Mucosa of descending colon (tissue), 3 donors: ENCODE measurements around the gene TBC1D12. TPM values are rescaled to one million over a fixed set of nuclear protein-coding genes. Genes with fewer than 3 reads are reported as not detected.

ENCODE experiments used
- ATAC-seq: fragments of 200-7000 bp; cut with Tn5 transposase; one replicate; pipeline ENCODE4 v1.9.1; 2020; ENCODE audit warnings: mild to moderate bottlenecking, moderate library complexity
- DNase-seq, 3 donors: peaks; one replicate each; pipeline ENCODE4 v3.0.0-alpha.2; 2020
- H3K36me3 ChIP-seq: fragments of 200-600 bp; one replicate; pipeline ENCODE4 v1.8.0; 2021; ENCODE audit warnings: low read depth, mild to moderate bottlenecking
- H3K4me1 ChIP-seq: fragments of 200-600 bp; one replicate; pipeline ENCODE4 v1.8.0; 2021; ENCODE audit warnings: low read depth, mild to moderate bottlenecking
- H3K4me3 ChIP-seq: fragments of 200-600 bp; one replicate; pipeline ENCODE4 v1.8.0; 2021; ENCODE audit warnings: mild to moderate bottlenecking
- H3K9me3 ChIP-seq: fragments of 200-600 bp; one replicate; pipeline ENCODE4 v1.8.0; 2021; ENCODE audit warnings: mild to moderate bottlenecking
- intact Hi-C, 2 donors: fragments of 100-400 bp; cut with DNase I in 1 of 2; cut with micrococcal nuclease in 1 of 2; formaldehyde crosslinking; loops; one replicate each; pipeline versions ENCODE4 v1.11.0 to v1.11.1; 2022; cut with DNase I, micrococcal nuclease
- total RNA-seq, 3 donors: library from RNA; stranded (reverse); fragmentation: NEBNext Ultra II Directional in 2 of 3; extraction: Animal tissue kit (Norgen Biotek cat#: 25700) in 2 of 3; gene quantifications; one replicate each; pipeline versions ENCODE4 v1.2.1 to v1.2.4, GENCODE V29; 2021 to 2023
- TF ChIP-seq, protein P1 (sequence below): fragments of 200-600 bp; IDR thresholded peaks from one replicate; pipeline ENCODE4 v1.8.0; 2022; ENCODE audit warnings: antibody characterized with exemption, mild to moderate bottlenecking
- donor health status: DM: no; HTN: no; CAD: no; lungs with moderate emphysema.
- donor health status: DM: no; HTN: no; CAD: no.
- donor health status: DM: no; HTN: yes; CAD: no.

TBC1D12 gene
- total RNA-seq, 3 donors from 2014 or later = 13.6 to 20.2 (median 18.5) TPM

DNA sequence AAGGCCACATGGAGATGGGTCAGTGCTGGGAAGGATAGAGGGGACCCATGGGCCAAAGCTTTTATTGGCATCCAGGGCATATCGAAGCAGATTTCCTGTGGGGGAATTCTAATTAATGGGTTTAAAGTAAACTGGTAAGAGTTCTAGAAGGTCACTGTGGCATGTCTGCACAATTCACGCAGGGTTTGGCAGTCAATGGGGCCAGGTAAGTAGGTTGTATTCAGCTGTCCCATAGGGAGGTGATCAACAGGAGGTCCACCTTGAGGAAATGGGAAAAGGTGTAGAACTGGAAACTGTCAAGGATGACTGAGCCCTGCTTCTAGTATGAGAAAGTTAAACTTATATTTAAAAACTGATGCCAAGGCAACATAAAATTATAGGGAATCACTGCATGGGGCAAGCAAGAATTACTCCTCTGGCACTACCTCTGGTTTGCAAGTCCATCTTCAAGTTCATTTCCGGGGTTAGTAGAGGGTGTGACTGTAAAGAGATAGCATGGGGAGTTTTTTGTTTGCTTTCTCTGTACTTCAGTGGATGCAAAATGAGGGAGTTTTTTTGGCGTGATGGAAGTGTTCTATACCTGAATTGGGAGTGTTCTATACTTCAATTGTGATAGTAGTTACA lies 22.5 kb downstream of the TBC1D12 start:
- DNase-seq = no peak
- intact Hi-C loops = no loop called here
- Histone ChIP-seq H3K9me3 (peaks cover 13% of the 10 kb centered on the region), H3K4me1 (no peaks in the 10 kb centered on the region), H3K36me3 (no peaks in the 10 kb centered on the region), H3K4me3 (no peak overlapping the region)
- TF ChIP-seq, protein P1, sequence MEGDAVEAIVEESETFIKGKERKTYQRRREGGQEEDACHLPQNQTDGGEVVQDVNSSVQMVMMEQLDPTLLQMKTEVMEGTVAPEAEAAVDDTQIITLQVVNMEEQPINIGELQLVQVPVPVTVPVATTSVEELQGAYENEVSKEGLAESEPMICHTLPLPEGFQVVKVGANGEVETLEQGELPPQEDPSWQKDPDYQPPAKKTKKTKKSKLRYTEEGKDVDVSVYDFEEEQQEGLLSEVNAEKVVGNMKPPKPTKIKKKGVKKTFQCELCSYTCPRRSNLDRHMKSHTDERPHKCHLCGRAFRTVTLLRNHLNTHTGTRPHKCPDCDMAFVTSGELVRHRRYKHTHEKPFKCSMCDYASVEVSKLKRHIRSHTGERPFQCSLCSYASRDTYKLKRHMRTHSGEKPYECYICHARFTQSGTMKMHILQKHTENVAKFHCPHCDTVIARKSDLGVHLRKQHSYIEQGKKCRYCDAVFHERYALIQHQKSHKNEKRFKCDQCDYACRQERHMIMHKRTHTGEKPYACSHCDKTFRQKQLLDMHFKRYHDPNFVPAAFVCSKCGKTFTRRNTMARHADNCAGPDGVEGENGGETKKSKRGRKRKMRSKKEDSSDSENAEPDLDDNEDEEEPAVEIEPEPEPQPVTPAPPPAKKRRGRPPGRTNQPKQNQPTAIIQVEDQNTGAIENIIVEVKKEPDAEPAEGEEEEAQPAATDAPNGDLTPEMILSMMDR = no peak
- peak; percentile 51 for ATAC-seq

DNA sequence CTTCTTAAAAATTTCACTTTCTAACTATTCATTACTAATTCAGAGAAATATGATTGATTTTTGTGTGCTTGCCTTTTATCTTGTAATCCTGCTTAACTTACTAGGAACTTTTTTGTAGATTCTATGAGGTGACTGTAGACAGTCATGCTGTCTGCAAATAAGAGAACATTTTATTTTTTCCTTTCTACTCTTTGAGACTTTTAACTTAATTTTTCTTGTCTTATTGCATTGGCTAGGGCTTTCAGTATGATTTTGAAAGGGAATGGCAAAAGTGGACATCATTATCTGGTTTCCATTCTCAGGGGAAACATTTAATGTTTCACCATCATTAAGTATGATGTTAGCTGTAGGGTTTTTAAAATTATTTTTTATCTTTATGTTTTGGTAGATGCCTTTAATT lies 23.6 kb downstream of the TBC1D12 start:
- Histone ChIP-seq H3K4me1 (no peaks in the 10 kb centered on the region), H3K9me3 (peaks cover 13% of the 10 kb centered on the region), H3K36me3 (no peaks in the 10 kb centered on the region), H3K4me3 (no peak overlapping the region)
- DNase-seq = no peak
- intact Hi-C loops = no loop called here
- ATAC-seq = no peak
- TF ChIP-seq, protein P1 = no peak

DNA sequence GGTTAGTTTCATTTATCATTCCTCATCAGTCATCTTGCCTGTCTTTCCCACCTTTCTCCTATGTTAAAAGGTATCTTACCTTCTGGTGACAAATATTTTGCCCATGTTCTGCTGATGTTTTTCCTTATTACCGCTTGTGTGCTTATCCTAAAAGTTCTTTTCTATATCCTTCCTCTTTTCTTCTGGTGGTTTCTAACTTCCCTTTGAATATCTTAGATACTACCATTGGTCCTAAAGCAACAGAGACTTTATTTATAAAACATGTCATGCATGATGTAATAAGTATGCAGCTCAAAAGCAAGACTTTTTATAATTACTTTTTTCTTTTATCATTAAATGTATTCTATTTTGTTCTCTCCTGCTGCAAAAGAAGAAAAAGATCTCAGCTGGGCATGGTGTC lies 24.8 kb downstream of the TBC1D12 start:
- H3K9me3 ChIP-seq = peaks cover 13% of the 10 kb centered on the region
- H3K4me1 ChIP-seq = no peaks in the 10 kb centered on the region
- no peak for DNase-seq
- no peak overlapping the region for H3K4me3 ChIP-seq
- TF ChIP-seq, protein P1 = no peak
- no peaks in the 10 kb centered on the region for H3K36me3 ChIP-seq
- ATAC-seq = no peak
- intact Hi-C loops = no loop called here

DNA sequence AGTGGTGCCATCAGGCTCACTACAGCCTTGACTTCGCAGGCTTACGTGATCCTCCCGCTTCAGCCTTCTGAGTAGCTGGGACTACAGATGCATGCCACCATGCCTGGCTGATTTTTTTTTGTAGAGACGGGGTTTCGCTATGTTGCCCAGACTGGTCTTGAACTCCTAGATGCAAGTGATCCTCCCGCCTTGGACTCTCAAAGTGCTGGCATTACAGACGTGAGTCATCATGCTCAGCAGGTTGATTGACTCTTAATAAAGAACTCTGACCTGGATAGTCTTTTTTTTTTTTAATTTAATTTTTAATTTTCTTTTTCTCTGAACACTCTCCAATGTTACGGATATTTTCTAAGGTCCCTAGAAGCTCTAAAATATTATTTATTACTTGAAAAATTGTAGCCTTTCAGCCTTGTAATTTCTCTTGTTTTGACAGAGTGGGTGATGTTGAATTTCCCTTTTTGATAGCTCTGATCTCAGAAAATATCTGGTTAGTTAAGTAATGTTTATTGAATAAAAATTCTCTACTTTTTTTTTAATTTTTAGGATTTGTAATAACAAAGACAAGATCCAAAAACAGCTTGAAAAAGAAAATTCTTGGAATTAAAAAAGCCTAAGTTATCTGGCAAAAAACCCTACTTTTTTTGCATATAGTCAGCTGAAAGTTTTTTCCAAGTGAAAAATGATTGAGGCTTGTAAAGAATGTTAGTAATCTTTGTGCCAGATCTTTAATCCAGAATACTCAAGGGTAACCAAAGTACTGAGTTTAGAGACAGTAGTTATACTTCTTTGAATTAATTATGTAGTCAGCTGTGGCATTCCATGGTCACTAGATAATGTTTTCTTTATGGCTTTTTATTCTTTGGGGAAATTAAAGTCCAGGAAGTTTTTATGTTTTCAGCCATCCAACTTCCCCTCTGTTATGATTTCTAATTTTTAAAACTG lies 26.7 kb downstream of the TBC1D12 start:
- Histone ChIP-seq H3K9me3 (peaks cover 13% of the 10 kb centered on the region), H3K4me1 (no peaks in the 10 kb centered on the region), H3K4me3 (no peak overlapping the region), H3K36me3 (no peaks in the 10 kb centered on the region)
- ATAC-seq = no peak
- no peak for DNase-seq
- TF ChIP-seq, protein P1 = no peak
- intact Hi-C loops = no loop called here

DNA sequence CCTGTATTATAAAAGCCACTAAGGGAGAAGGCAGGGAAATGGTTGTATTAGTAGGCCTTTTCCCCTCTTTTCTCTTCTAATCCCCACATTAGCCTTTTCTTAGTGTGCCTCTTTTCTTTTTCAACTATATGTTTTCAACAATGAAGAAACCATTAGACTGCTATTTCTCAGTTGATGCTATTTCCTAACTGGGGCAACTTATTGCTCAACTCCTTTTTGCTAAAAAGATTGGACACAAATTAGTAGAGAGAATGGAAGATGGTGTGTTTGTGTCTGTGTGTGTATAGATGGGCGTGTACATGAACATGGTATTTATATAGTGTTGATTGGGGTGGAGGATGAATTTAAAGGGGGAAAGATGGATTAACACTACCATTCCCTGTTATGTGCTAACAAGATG lies 28.4 kb downstream of the TBC1D12 start:
- no peak for ATAC-seq
- DNase-seq = no peak
- H3K9me3 ChIP-seq = peaks cover 6% of the 10 kb centered on the region
- no peaks in the 10 kb centered on the region for H3K4me1 ChIP-seq
- TF ChIP-seq, protein P1 = no peak
- H3K36me3 ChIP-seq = no peaks in the 10 kb centered on the region
- H3K4me3 ChIP-seq = no peak overlapping the region
- intact Hi-C loops = no loop called here
